Thoracic aorta (tissue), 2 donors: ENCODE results near the gene FBXW4. TPM values are rescaled to one million over a fixed set of nuclear protein-coding genes. Genes with fewer than 3 reads are reported as not detected.

Experiments used
- ATAC-seq: fragments of 150-250 bp; one replicate; pipeline ENCODE4 v1.8.0; 2017; ENCODE audit warnings: low read depth; ENCODE audit not compliant: insufficient number of reproducible peaks, low FRiP score
- DNase-seq: peaks from one replicate; pipeline ENCODE4 v3.0.0-alpha.2; 2020; ENCODE audit warnings: low spot score
- H3K27ac ChIP-seq, 2 donors: fragments of 200-600 bp; sonication (generic); 1 replicate in 1 of 2; 2 replicates in 1 of 2; pipeline ENCODE4 v1.5.1; 2016; ENCODE audit warnings: mild to moderate bottlenecking in 2 of 2, moderate library complexity in 2 of 2
- H3K27me3 ChIP-seq: fragments of 200-600 bp; sonication (generic); replicated peaks from 2 replicates; pipeline ENCODE4 v1.6.0; 2016; ENCODE audit warnings: mild to moderate bottlenecking; ENCODE audit not compliant: insufficient read depth
- H3K36me3 ChIP-seq: fragments of 200-600 bp; sonication (generic); one replicate; pipeline ENCODE4 v1.5.1; 2016
- H3K4me1 ChIP-seq, 2 donors: fragments of 200-600 bp; sonication (generic); 1 replicate in 1 of 2; 2 replicates in 1 of 2; pipeline versions ENCODE4 v1.5.1 to v1.6.0; 2016; ENCODE audit warnings: low read depth in 2 of 2, mild to moderate bottlenecking in 1 of 2; ENCODE audit not compliant: control insufficient read depth in 1 of 2
- H3K4me3 ChIP-seq: fragments of 200-600 bp; sonication (generic); 2 replicates; pipeline ENCODE4 v1.5.1; 2016; ENCODE audit warnings: mild to moderate bottlenecking
- H3K9me3 ChIP-seq: fragments of 200-600 bp; sonication (generic); 2 replicates; pipeline ENCODE4 v1.5.1; 2016
- CTCF ChIP-seq: fragments of 200-600 bp; sonication (generic); IDR thresholded peaks from one replicate; pipeline ENCODE4 v1.5.1; 2019; ENCODE audit warnings: antibody characterized with exemption
- total RNA-seq, 2 donors: library from RNA; depleted of rRNA; stranded (reverse); fragments of >200 nt; gene quantifications; one replicate each; pipeline versions ENCODE4 v1.1.0 to v1.2.3, GENCODE V29; 2016

The FBXW4 gene
- total RNA-seq, 2 donors from 2014 or later: 64.3 to 88.5 TPM

DNA sequence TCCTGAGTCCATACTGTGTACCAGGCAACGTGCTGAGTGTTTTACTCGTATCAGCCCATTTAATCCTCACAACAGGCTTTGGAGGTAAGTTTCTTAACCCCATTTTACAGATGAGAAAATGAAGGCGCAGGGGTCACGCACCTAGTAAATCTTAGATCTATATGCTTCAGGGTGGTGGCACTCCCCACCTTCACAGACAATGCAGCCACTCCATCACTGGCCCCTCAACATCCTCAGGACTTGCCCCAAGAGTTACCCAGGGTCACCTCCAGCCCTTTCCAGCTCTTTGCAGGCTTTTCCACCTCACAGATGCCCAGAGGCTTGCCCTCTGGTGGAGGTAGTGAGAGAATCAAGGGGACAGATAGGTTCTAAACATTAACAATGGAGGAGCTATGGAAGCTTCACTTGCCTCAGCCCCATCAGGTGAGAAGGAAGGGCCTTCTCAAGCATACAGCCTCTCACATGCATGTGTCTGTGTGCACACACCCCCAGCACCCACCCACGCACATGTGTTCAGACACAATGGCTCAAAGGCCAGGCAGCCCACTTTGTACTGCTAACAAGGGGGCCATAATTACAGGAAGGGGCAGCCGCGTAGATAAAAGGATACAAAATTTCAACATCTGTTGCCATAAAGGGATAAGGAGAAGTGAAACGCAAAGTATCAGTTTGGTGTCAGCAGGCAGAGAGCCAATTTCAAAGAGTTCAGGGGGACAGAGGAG lies 77.7 kb downstream of the FBXW4 start:
- Histone ChIP-seq H3K36me3 (peaks cover 36% of the 10 kb centered on the region), H3K4me1 (no peaks in the 10 kb centered on the region), H3K9me3 (no peaks in the 10 kb centered on the region), H3K27ac (no peak overlapping the region), H3K27me3 (no peaks in the 10 kb centered on the region), H3K4me3 (no peak overlapping the region)
- no peak for TF ChIP-seq CTCF
- no peak for ATAC-seq
- no peak for DNase-seq

DNA sequence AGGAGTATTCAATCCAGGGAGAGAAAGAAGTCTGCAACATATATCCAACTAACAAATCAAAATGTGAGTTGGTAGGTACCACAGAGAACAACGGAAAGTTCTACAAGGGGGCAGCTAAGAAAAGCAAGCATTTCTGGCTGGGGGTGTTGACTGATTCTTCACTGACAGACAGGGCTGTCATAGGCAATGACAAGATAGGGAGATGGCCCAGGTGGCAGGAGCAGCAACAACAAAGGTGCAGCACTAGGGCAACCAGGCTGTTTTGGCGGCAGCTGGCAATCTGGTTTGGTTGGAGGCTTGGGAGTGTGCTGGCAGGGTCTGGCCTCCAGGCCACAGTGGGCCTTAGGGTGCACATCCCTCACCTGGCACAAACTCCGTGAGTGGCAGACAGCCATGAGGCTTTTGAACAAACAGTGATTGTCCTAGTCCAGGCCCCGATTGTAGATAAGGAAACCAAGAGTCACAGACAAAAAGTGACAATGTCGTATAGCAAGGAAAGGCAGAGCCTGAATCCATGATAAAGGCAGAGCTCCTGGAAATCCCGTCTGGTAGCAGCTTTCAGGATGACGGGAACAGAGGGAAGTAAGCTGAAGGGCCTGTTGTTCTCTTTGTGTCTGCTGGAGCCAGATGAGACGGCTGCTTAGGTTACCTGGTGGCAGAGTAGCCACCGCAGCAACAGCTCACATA lies 78.4 kb downstream of the FBXW4 start:
- no peak for ATAC-seq
- H3K27me3 ChIP-seq: no peaks in the 10 kb centered on the region

GRCh38 chr10:101615525-101616116 lies 79.3 kb downstream of the FBXW4 start:
- ATAC-seq (no peak), DNase-seq (no peak)
- Histone ChIP-seq H3K27me3 (no peaks in the 10 kb centered on the region), H3K27ac (no peak overlapping the region), H3K4me1 (no peaks in the 10 kb centered on the region), H3K9me3 (no peaks in the 10 kb centered on the region), H3K4me3 (no peak overlapping the region), H3K36me3 (peaks cover 41% of the 10 kb centered on the region)
- TF ChIP-seq CTCF: no peak

More for the DNA sequence above, 78.4 kb downstream of the FBXW4 start:
- H3K36me3 ChIP-seq: peaks cover 38% of the 10 kb centered on the region
- H3K4me1 ChIP-seq: no peaks in the 10 kb centered on the region
- H3K27ac ChIP-seq: no peak overlapping the region
- no peak overlapping the region for H3K4me3 ChIP-seq
- DNase-seq: no peak
- H3K9me3 ChIP-seq: no peaks in the 10 kb centered on the region
- TF ChIP-seq CTCF: no peak

DNA sequence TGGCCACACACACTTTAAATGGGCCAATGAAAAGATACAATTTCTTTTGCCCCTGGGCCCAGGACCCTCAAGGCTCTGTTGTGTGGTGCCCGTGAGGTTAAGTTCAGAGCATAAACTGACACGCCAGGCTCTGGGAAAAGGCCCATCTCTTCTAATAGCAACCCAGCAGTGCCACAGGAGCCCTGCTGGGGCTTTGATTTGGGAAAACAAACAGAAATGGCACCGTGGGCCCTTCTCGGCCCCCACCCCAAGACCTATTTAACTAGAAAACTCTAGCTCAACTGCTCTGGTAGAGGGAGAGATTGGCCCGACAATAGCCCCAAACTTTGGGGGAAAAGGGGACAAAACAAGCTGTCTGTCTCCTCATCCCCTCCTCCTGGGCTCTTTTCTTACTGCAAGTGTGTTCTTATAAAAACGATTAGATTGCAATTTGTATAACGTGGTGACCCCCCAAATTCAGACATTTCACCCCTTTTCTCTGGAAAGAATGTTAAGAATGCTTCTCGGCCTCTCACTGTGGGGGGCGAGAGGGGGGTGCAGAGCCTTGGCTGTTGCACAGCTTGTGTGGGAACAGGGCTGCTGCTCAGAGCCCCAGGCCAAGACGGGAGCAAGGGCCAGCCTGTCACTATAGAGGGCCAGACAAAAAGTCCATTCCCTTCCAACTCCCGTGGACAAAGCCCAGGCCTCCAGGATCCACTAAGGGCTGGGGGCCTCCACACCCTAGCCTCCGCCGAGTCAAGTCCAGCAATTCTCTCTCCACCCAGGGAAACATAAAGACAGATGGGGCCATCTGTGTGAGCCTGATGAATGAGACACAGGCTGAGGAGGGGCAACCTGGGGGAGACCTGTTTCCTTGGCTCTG lies 80.1 kb downstream of the FBXW4 start:
- peaks cover 42% of the 10 kb centered on the region for H3K36me3 ChIP-seq
- TF ChIP-seq CTCF: no peak
- no peak for ATAC-seq

More for the DNA sequence above, 80.1 kb downstream of the FBXW4 start:
- Histone ChIP-seq H3K4me3 (no peak overlapping the region), H3K9me3 (no peaks in the 10 kb centered on the region), H3K27me3 (no peaks in the 10 kb centered on the region), H3K27ac (no peak overlapping the region), H3K4me1 (no peaks in the 10 kb centered on the region)
- no peak for DNase-seq
